Choroid plexus epithelial cell (primary cell): ENCODE data around the gene CLEC11A.

Source experiments
- DNase-seq: peaks from one replicate; pipeline ENCODE4 v3.0.0-alpha.2; 2010; ENCODE audit warnings: low read depth
- H3K4me3 ChIP-seq: 2 replicates; pipeline ENCODE4 v1.5.1; 2011; ENCODE audit warnings: low read depth, mild to moderate bottlenecking, control low read depth, low read length, moderate library complexity
- CTCF ChIP-seq: conservative IDR thresholded peaks from 2 replicates; pipeline ENCODE4 v1.5.1; 2011; ENCODE audit warnings: low read depth, mild to moderate bottlenecking, control low read depth, inconsistent platforms, low read length, moderate library complexity

Gene CLEC11A

GRCh38 chr19:50712833-50713232 lies 10.3 kb upstream of the CLEC11A start:
- DNase-seq, result no peak
- no peak for TF ChIP-seq CTCF
- no peak overlapping the region for H3K4me3 ChIP-seq

GRCh38 chr19:50713556-50714236 lies 9.5 kb upstream of the CLEC11A start:
- no peak overlapping the region for H3K4me3 ChIP-seq
- no peak for TF ChIP-seq CTCF
- DNase-seq, result no peak

- TF ChIP-seq CTCF, result no peak
- no peak for DNase-seq
- H3K4me3 ChIP-seq, result no peak overlapping the region
Observed at GRCh38 chr19:50716178-50717025, 6.8 kb upstream of the CLEC11A start.

- TF ChIP-seq CTCF, result no peak
- no peak overlapping the region for H3K4me3 ChIP-seq
- no peak for DNase-seq
Observed at GRCh38 chr19:50717026-50717723, 6.0 kb upstream of the CLEC11A start.

GRCh38 chr19:50717891-50718254 lies 5.3 kb upstream of the CLEC11A start:
- no peak for TF ChIP-seq CTCF
- H3K4me3 ChIP-seq, result no peak overlapping the region
- DNase-seq, result no peak

GRCh38 chr19:50718255-50719118 lies 4.7 kb upstream of the CLEC11A start:
- TF ChIP-seq CTCF, result no peak
- DNase-seq, result no peak
- no peak overlapping the region for H3K4me3 ChIP-seq
